Neural progenitor cell (in vitro differentiated cells): Measurements from ENCODE around the gene TRIOBP. TPM values are rescaled to one million over a fixed set of nuclear protein-coding genes. Genes with fewer than 3 reads are reported as not detected.

Experiments used
- DNase-seq: peaks from one replicate; pipeline ENCODE4 v3.0.0-alpha.2; 2016; ENCODE audit warnings: low spot score
- H2AFZ ChIP-seq: fragments of 200-600 bp; sonication (generic); replicated peaks from 2 replicates; pipeline ENCODE4 v1.6.1; 2016; ENCODE audit warnings: antibody characterized with exemption
- H3F3A ChIP-seq: fragments of 200-600 bp; sonication (generic); 2 replicates; pipeline ENCODE4 v1.6.1; 2016; ENCODE audit warnings: antibody characterized with exemption, low read depth
- H3K27ac ChIP-seq: fragments of 200-600 bp; sonication (generic); 2 replicates; pipeline ENCODE4 v1.5.1; 2016; ENCODE audit warnings: mild to moderate bottlenecking
- H3K27me3 ChIP-seq: fragments of 200-600 bp; sonication (generic); 2 replicates; pipeline ENCODE4 v1.6.1; 2016; ENCODE audit warnings: mild to moderate bottlenecking, moderate library complexity
- H3K36me3 ChIP-seq: fragments of 200-600 bp; sonication (generic); 2 replicates; pipeline ENCODE4 v1.5.1; 2016
- H3K4me1 ChIP-seq: fragments of 200-600 bp; sonication (generic); 2 replicates; pipeline ENCODE4 v1.6.1; 2016; ENCODE audit warnings: mixed run types
- H3K4me2 ChIP-seq: fragments of 200-600 bp; sonication (generic); 2 replicates; pipeline ENCODE4 v1.6.1; 2016
- H3K4me3 ChIP-seq: fragments of 200-600 bp; sonication (generic); 2 replicates; pipeline ENCODE4 v1.5.1; 2016
- H3K79me2 ChIP-seq: fragments of 200-600 bp; sonication (generic); 2 replicates; pipeline ENCODE4 v1.6.1; 2016; ENCODE audit warnings: low read depth
- H3K9ac ChIP-seq: fragments of 200-600 bp; sonication (generic); 2 replicates; pipeline ENCODE4 v1.6.1; 2016
- H3K9me3 ChIP-seq: fragments of 200-600 bp; sonication (generic); 2 replicates; pipeline ENCODE4 v1.5.1; 2016; ENCODE audit warnings: low read depth
- H4K20me1 ChIP-seq: fragments of 200-600 bp; sonication (generic); 2 replicates; pipeline ENCODE4 v1.6.1; 2016; ENCODE audit warnings: low read depth
- H3K27ac Mint-ChIP-seq: 3 replicates; pipeline ENCODE4 v1.8.0; 2021; ENCODE audit warnings: mixed read lengths
- H3K27me3 Mint-ChIP-seq: 2 replicates; pipeline ENCODE4 v1.8.0; 2022; ENCODE audit warnings: low read depth, mild to moderate bottlenecking, inconsistent platforms, moderate library complexity, mixed read lengths; ENCODE audit not compliant: insufficient read depth
- H3K36me3 Mint-ChIP-seq: 3 replicates; pipeline ENCODE4 v1.8.0; 2021; ENCODE audit warnings: mixed read lengths
- H3K4me1 Mint-ChIP-seq: 3 replicates; pipeline ENCODE4 v1.8.0; 2021; ENCODE audit warnings: mixed read lengths
- H3K4me3 Mint-ChIP-seq: 3 replicates; pipeline ENCODE4 v1.8.0; 2021; ENCODE audit warnings: mild to moderate bottlenecking, moderate library complexity, mixed read lengths
- H3K9me3 Mint-ChIP-seq: 3 replicates; pipeline ENCODE4 v1.8.0; 2020; ENCODE audit warnings: mixed read lengths
- EZH2 ChIP-seq: fragments of 200-600 bp; sonication (generic); IDR thresholded peaks from 2 replicates; pipeline ENCODE4 v1.6.1; 2017; ENCODE audit warnings: antibody characterized with exemption, mild to moderate bottlenecking, moderate library complexity
- EZH2phosphoT487 ChIP-seq: fragments of 200-600 bp; sonication (generic); IDR thresholded peaks from 2 replicates; pipeline ENCODE4 v1.6.1; 2017; ENCODE audit warnings: antibody characterized with exemption
- total RNA-seq: library from RNA; depleted of rRNA; stranded (reverse); fragments of >200 nt; gene quantifications from 2 replicates; pipeline ENCODE4 v1.2.3, GENCODE V29; 2015; ENCODE audit warnings: low replicate concordance
- TF ChIP-seq, protein P1 (sequence below): fragments of 200-600 bp; sonication (generic); IDR thresholded peaks from 2 replicates; pipeline ENCODE4 v1.5.1; 2017; ENCODE audit warnings: antibody characterized with exemption, mild to moderate bottlenecking

The TRIOBP gene
- total RNA-seq, 1 donor from 2014 or later: 25.2 TPM

DNA sequence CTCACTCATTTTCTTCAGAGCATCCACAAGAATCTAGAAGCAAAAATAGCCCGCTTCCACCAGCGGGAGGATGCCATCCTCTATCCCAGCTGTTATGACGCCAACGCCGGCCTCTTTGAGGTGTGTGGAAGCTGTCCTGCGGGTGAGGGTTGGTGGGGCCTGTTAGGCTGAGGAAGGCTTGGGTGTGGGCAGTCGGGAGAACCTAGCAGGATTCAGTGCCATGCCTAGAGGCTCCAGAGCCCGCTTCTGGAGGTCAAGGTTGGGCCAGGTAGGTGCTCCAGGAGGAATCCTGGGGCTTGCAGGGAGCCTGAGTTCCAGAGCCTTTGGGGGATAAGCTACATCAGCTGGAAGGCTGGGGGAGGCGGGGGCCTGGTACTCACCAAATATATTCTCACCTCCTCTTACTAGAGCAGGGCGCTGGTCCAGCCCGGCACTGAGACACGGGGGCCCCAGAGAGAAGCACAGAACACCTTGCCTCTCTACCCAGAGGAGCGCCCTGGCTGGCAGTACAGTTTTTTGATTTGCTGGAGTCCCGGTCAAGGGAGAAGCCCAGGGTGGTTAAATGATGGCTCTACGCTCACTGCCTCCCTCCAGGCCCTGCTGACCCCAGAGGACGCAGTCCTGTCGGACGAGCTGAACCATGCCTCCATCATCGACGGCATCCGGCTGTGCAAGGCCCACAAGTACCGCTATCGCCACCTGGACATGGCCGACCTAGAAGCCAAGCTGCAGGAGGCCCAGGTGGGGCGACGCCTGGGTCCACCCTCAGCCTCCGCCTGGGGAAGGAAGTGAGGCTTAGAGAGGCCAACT, 116.2 kb downstream of the TRIOBP start:
- H3K9ac ChIP-seq: no peak overlapping the region
- no peak overlapping the region for H3K4me3 ChIP-seq
- H3K4me1 ChIP-seq: peaks cover 13% of the 10 kb centered on the region
- peaks cover 12% of the 10 kb centered on the region for H3K4me1 Mint-ChIP-seq
- no peak overlapping the region for H2AFZ ChIP-seq
- no peaks in the 10 kb centered on the region for H3K36me3 ChIP-seq
- H3K9me3 Mint-ChIP-seq: no peaks in the 10 kb centered on the region
- H3F3A ChIP-seq: peaks cover 29% of the 10 kb centered on the region
- H3K4me2 ChIP-seq: no peak overlapping the region
- H3K27ac Mint-ChIP-seq: no peak overlapping the region
- no peak for DNase-seq
- H3K27me3 Mint-ChIP-seq: peaks cover 2% of the 10 kb centered on the region
- H3K79me2 ChIP-seq: peaks cover 13% of the 10 kb centered on the region
- peaks cover 1% of the 10 kb centered on the region for H3K36me3 Mint-ChIP-seq
- H4K20me1 ChIP-seq: peaks cover 24% of the 10 kb centered on the region
- no peak overlapping the region for H3K27ac ChIP-seq
- H3K9me3 ChIP-seq: no peaks in the 10 kb centered on the region
- H3K27me3 ChIP-seq: peaks cover 15% of the 10 kb centered on the region
- H3K4me3 Mint-ChIP-seq: no peak overlapping the region
- TF ChIP-seq, protein P1, sequence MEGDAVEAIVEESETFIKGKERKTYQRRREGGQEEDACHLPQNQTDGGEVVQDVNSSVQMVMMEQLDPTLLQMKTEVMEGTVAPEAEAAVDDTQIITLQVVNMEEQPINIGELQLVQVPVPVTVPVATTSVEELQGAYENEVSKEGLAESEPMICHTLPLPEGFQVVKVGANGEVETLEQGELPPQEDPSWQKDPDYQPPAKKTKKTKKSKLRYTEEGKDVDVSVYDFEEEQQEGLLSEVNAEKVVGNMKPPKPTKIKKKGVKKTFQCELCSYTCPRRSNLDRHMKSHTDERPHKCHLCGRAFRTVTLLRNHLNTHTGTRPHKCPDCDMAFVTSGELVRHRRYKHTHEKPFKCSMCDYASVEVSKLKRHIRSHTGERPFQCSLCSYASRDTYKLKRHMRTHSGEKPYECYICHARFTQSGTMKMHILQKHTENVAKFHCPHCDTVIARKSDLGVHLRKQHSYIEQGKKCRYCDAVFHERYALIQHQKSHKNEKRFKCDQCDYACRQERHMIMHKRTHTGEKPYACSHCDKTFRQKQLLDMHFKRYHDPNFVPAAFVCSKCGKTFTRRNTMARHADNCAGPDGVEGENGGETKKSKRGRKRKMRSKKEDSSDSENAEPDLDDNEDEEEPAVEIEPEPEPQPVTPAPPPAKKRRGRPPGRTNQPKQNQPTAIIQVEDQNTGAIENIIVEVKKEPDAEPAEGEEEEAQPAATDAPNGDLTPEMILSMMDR: no peak
- TF ChIP-seq EZH2: no peak
- TF ChIP-seq EZH2phosphoT487: no peak

DNA sequence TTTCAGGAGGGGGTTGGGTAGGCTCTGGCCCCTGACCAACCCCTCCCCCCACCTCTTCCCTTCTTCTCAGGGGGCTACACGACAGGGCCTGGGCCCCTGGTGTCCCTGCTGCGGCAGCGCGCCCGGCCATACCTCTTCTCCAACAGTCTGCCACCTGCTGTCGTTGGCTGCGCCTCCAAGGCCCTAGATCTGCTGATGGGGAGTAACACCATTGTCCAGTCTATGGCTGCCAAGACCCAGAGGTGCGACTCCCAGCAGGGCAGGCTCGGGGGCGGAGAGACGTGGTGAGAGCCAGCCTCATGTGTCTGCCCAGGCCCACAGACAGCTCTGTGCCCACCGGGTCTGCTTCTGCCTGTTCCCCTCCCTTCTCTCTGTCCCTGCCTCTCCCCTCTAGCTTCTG, 118.7 kb downstream of the TRIOBP start:
- DNase-seq: no peak
- Histone ChIP-seq H3K9ac (no peak overlapping the region), H3K9me3 (no peaks in the 10 kb centered on the region), H3K36me3 (no peaks in the 10 kb centered on the region), H3K4me1 (peaks cover 14% of the 10 kb centered on the region), H3K4me2 (no peak overlapping the region), H3K79me2 (no peaks in the 10 kb centered on the region), H4K20me1 (peaks cover 3% of the 10 kb centered on the region), H3K27ac (no peak overlapping the region), H2AFZ (no peak overlapping the region), H3F3A (peaks cover 20% of the 10 kb centered on the region), H3K4me3 (no peak overlapping the region), H3K27me3 (peaks cover 30% of the 10 kb centered on the region)
- peaks cover 9% of the 10 kb centered on the region for H3K27me3 Mint-ChIP-seq
- H3K9me3 Mint-ChIP-seq: no peaks in the 10 kb centered on the region
- H3K4me1 Mint-ChIP-seq: peaks cover 17% of the 10 kb centered on the region
- H3K27ac Mint-ChIP-seq: no peak overlapping the region
- TF ChIP-seq, protein P1: no peak
- no peak for TF ChIP-seq EZH2
- no peak for TF ChIP-seq EZH2phosphoT487
- no peak overlapping the region for H3K4me3 Mint-ChIP-seq
- H3K36me3 Mint-ChIP-seq: peaks cover 1% of the 10 kb centered on the region

DNA sequence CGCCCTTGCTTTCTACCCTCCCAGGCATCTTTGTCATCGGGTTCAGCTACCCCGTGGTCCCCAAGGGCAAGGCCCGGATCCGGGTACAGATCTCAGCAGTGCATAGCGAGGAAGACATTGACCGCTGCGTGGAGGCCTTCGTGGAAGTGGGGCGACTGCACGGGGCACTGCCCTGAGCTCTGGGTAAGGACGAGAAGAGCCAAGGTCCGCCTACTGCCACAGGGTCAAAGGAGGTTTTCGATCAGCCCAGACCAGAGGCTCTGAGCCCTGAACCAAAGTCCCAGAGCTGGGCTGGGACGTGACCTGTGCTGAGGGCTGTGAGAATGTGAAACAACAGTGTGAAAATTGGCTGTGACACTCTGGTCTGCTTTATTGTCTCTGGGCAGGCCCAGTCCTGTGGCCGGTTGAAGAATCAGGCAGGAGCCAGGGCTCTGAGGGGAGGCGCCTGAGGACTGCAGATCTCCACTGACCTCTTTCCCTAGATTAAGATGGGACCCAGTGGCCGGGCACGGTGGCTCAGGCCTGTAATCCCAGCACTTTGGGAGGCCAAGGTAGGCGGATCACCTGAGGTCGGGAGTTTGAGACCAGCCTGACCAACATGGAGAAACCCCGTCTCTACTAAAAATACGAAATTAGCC, 119.8 kb downstream of the TRIOBP start:
- no peaks in the 10 kb centered on the region for H3K79me2 ChIP-seq
- Mint-ChIP-seq H3K27me3 (peaks cover 13% of the 10 kb centered on the region), H3K9me3 (no peaks in the 10 kb centered on the region), H3K4me3 (no peak overlapping the region), H3K4me1 (peaks cover 17% of the 10 kb centered on the region), H3K36me3 (peaks cover 1% of the 10 kb centered on the region), H3K27ac (no peak overlapping the region)
- no peak for DNase-seq
- H3K9ac ChIP-seq: no peak overlapping the region
- no peak overlapping the region for H3K4me2 ChIP-seq
- TF ChIP-seq EZH2phosphoT487 (no peak), EZH2 (no peak)
- TF ChIP-seq, protein P1: no peak
- peaks cover 39% of the 10 kb centered on the region for H3K27me3 ChIP-seq
- H2AFZ ChIP-seq: no peak overlapping the region
- H3K4me1 ChIP-seq: peaks cover 14% of the 10 kb centered on the region
- no peaks in the 10 kb centered on the region for H3K9me3 ChIP-seq
- H3K36me3 ChIP-seq: no peaks in the 10 kb centered on the region
- no peak overlapping the region for H3K4me3 ChIP-seq
- no peak overlapping the region for H3K27ac ChIP-seq
- peaks cover 3% of the 10 kb centered on the region for H4K20me1 ChIP-seq
- H3F3A ChIP-seq: peaks cover 20% of the 10 kb centered on the region
